Head of caudate nucleus (tissue), 42 donors: ENCODE measurements around the gene ZNF786.

ENCODE experiments used
- DNase-seq, 42 donors: peaks; one replicate each; pipeline versions ENCODE4 v3.0.0 to v3.0.0-alpha.2; 2020 to 2021; ENCODE audit warnings: mixed read lengths in 7 of 42
- intact Hi-C: fragments of 100-400 bp; cut with DNase I; formaldehyde crosslinking; loops from one replicate; pipeline ENCODE4 v1.15.0; 2022

The ZNF786 gene

GRCh38 chr7:149087376-149087775, 3.1 kb downstream of the ZNF786 start:
- no peak for DNase-seq
- intact Hi-C loops: no loop called here

GRCh38 chr7:149085866-149086265, 4.7 kb downstream of the ZNF786 start:
- intact Hi-C loops: no loop called here
- no peak for DNase-seq

DNA sequence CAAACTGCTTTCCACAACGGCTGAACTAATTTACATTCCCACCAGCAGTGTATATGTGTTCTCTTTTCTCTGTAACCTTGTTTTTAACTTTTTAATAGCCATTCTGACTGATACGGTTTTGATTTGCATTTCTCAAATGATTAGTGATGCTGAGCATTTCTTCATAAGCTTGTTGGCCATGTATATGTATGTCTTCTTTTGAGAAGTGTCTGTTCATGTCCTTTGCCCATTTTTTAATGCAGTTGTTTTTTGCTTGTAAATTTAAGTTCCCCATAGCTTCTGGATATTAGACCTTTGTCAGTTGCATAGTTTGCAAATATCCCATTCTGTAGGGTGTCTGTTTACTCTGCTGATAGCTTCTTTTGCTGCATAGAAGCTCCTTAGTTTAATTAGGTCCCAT, 6.1 kb downstream of the ZNF786 start:
- intact Hi-C loops: no loop called here
- DNase-seq: no peak

GRCh38 chr7:149081914-149082313, 8.6 kb downstream of the ZNF786 start:
- intact Hi-C loops: no loop called here
- DNase-seq: peak in 1 of 42 donors; percentile 15

DNA sequence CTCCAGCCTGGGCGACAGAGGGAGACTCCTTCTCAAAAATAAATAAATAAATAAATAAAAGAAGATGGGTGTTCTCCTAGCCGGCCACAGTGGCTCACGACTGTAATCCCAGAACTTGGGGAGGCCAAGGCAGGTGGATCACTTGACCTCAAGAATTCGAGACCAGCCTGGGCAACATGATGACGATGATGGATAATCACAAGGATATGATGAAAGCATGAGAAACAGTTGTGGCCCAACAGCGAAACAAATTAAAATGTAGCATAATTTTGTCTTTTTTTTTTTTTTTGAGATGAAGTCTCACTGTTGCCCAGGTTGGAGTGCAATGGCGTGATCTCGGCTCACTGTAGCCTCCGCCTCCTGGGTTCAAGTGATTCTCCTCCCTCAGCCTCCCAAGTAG, 12.9 kb downstream of the ZNF786 start:
- DNase-seq: peak in 1 of 42 donors; percentile 9
- intact Hi-C loops: no loop called here

DNA sequence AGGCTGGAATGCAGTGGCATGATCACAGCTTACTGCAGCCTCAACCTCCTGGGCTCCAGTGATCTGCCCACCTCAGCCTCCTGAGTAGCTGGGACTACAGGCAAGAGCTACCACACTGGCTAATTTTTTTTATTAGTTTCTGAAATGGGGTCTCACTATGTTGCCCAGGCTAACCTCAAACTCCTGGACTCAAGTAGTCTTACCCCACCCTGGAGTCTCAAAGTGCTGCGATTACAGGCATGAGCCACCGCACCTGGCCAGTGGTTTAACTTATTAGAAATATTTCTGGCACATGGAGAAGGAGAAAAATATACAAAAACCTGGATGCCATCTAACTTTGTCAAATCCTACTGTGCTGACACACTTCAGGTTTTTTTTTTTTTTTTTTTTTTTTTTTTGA, 15.2 kb downstream of the ZNF786 start:
- DNase-seq: peak in 1 of 42 donors; percentile 7

GRCh38 chr7:149074116-149074885, 16.2 kb downstream of the ZNF786 start:
- intact Hi-C loops: no loop called here
- no peak for DNase-seq

More for the DNA sequence above, 15.2 kb downstream of the ZNF786 start:
- intact Hi-C loops: no loop called here

DNA sequence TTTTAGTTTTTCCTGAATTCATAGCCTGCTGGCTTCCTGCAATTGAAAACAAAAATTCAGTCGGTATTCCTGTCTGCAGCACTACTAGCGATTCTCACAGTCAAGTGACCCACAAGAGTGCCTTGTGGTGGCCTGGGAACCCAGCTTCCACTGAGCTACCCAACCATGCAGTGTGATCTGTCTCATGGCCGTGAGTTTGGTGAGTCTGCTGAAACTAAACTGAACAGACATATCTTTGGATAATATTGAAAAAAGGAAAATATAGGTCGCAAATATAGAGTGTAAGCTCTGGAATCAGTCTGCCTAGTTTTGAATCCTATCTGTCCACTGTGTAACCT, 18.1 kb downstream of the ZNF786 start:
- intact Hi-C loops: no loop called here
- peak in 1 of 42 donors; percentile 2 for DNase-seq

GRCh38 chr7:149071641-149072437, 18.7 kb downstream of the ZNF786 start:
- DNase-seq: peak in 1 of 42 donors; percentile 7

DNA sequence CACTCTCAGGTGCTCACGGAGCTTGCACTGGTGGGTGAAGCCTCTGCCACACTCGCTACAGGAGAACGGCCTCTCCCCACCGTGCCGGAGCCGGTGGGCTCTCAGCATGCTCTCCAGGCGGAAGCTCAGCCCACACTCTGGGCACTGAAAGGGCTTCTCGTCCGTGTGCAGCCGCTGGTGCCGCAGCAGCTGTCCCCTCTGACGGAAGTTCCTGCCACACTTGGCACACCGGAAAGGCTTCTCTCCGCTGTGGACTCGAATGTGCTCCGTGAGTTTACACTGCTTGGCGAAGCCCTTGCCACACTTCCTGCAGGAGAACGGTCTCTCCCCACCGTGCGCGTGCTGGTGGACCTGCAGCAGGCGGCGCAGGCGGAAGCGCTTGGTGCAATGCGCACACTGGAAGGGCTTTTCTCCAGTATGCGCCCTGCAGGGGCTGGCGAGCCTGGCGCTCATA, 19.3 kb downstream of the ZNF786 start:
- peak in 1 of 42 donors; percentile 35 for DNase-seq
- intact Hi-C loops: no loop called here

More at GRCh38 chr7:149071641-149072437, 18.7 kb downstream of the ZNF786 start:
- intact Hi-C loops: no loop called here

DNA sequence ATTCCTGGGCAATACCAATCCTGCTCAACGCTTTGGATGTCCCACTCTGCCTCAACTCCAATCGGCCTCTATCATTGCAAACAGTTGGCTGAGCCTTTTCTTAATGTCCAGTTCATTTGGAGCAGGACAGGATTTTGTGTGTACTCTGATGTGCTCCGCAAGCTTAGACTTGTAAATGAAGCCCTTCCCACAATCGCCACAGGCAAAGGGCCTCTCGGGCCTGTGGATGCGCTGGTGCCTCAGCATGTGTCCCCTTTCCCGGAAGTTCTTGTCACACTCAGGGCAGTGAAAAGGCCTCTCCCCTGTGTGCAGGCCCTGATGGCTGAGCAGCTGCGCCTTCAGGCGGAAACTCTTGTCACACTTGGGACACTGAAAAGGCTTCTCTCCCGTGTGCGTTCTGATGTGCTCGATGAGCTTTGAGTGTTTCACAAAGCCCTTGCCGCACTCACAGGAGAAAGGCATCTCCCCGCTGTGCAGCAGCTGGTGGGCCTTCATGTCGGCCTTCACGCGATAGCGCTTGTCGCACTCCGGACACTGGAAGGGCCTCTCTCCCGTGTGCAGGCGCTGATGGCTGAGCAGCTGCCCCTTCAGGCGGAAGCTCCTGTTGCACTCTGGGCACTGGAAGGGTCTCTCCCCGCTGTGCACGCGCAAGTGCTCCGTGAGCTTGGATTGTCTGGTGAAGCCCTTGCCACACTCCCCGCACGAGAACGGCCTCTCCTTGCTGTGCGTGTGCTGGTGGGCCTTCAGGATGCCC, 20.0 kb downstream of the ZNF786 start:
- peak in 1 of 42 donors; percentile 1 for DNase-seq
- intact Hi-C loops: no loop called here

GRCh38 chr7:149067869-149068268, 22.6 kb downstream of the ZNF786 start:
- intact Hi-C loops: loop anchor here (5.0 to 10.0 kb wide), 2 partner anchors 41 to 63 kb away; partner anchors contain the start of gene PDIA4
- DNase-seq: no peak

- intact Hi-C loops: loop anchor here (10.0 kb wide), 1 partner anchor 59 kb away; no protein-coding TSS in a partner anchor
- no peak for DNase-seq
Measured at GRCh38 chr7:149063476-149063875, 27.0 kb downstream of the ZNF786 start.

DNA sequence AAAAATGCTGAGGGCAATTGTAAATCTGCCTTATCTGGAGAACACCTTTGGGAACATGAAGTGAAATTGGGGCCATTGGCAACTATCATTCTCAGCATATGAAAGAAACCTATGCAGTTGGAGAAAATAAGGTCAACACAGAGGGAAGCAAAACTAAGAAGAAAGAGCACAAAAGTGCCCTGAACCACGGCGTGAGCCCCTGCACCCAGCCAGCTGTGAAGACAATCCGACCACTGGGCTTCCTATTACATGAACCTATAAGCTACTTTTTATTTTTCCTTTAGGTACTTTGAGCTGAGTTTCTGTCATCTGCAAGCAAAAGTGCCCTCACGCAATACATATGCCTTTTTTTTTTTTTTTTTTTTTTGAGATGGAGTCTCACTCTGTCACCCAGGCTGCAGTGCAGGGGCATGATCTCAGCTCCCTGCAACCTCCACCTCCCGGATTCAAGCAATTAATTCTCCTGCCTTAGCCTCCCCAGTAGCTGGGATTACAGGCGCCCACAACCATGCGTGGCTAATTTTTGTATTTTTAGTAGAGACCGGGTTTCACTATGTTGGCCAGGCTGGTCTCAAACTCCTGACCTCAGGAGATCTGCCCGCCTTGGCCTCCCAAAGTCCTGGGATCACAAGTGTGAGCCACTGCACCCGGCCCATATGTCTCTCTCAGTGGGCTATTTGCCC, 28.2 kb downstream of the ZNF786 start:
- intact Hi-C loops: loop anchor here (10.0 kb wide), 1 partner anchor 58 kb away; no protein-coding TSS in a partner anchor
- DNase-seq: peak in 1 of 42 donors; percentile 13

DNA sequence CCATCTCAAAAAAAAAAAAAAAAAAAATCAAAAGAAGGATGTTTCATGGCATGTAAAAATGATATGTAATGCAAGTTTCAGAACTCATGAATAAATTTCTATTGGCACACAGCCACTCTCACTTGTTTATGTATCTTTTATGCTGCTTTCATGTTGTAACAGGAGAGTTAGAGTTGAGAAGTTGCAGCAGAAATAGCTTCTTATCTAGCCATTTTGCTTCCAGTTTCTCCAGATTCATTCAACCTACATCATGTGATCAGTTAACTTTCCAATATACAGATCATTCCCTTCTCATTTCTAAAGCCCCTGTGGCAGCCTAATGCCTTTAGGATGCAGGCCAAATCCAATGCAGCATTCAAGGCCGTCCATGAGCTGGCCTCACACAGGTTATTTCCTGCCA, 30.4 kb downstream of the ZNF786 start:
- intact Hi-C loops: loop anchor here (10.0 kb wide), 1 partner anchor 55 kb away; no protein-coding TSS in a partner anchor
- DNase-seq: no peak

DNA sequence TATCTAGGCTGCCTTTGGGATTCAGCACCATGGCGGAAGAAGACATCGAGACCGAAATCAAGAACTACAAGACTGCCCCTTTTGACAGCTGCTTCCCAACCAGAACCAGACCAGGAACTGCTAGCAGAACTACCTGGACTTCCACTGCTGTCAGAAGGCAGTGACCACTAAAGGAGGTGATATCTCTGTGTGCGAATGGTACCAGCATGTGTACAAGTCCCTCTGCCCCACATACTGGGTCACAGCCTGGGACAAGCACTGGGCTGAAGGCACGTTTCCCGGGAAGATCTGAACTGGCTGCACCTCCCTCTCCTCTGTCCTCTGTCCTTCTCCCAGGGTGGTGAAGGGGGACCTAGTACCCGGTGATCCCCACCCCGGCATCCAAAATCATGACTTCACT, 36.6 kb downstream of the ZNF786 start:
- intact Hi-C loops: no loop called here
- DNase-seq: no peak

GRCh38 chr7:149053384-149053783, 37.1 kb downstream of the ZNF786 start:
- intact Hi-C loops: no loop called here
- DNase-seq: no peak

DNA sequence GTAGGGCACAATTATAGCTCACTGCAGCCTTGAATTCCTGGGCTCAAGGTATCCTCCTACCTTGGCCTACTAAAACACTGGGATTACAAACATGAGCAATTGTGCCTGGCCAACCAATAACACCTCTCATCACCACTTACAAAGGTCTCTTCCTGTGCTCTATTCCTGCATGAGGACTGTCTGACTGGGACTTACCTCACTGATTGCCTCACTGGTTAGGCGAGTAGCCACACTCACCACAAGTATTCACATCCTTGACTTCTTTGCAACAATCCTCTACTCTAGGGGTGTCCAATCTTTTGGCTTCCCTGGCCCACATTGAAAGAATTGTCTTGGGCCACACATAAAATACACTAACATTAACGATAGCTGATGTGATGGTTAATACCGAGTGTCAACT, 39.6 kb downstream of the ZNF786 start:
- intact Hi-C loops: no loop called here
- no peak for DNase-seq

GRCh38 chr7:149048805-149049204, 41.7 kb downstream of the ZNF786 start:
- intact Hi-C loops: no loop called here
- no peak for DNase-seq
